GM19463 (cell line): ENCODE data around the gene GAMT.
"Not testable (repeated sequence)": the region's sequence is repeated elsewhere in the genome, so short reads cannot be mapped to it uniquely, and the experiment has no call there.

Experiments used
- ATAC-seq: cut with Tn5 transposase; IDR thresholded peaks from one replicate; pipeline ENCODE4 v1.9.1; 2021; ENCODE audit warnings: mild to moderate bottlenecking, moderate library complexity; ENCODE audit not compliant: unreplicated experiment

Gene GAMT

GRCh38 chr19:1420085-1420484 is 18.7 kb upstream of the GAMT start:
- not testable (repeated sequence) for ATAC-seq

GRCh38 chr19:1418951-1419738 is 17.8 kb upstream of the GAMT start:
- ATAC-seq, result no peak

- ATAC-seq, result no peak
Observed at GRCh38 chr19:1418496-1418775, 17.1 kb upstream of the GAMT start.

- ATAC-seq, result no peak
Observed at GRCh38 chr19:1417681-1418495, 16.5 kb upstream of the GAMT start.

- ATAC-seq, result no peak
Observed at GRCh38 chr19:1417145-1417544, 15.8 kb upstream of the GAMT start.

- no peak for ATAC-seq
Observed at GRCh38 chr19:1416014-1416841, 14.9 kb upstream of the GAMT start.

- no peak for ATAC-seq
Observed at GRCh38 chr19:1412995-1413800, 11.9 kb upstream of the GAMT start.

GRCh38 chr19:1412323-1412923 is 11.1 kb upstream of the GAMT start:
- ATAC-seq, result no peak

GRCh38 chr19:1411255-1412191 is 10.2 kb upstream of the GAMT start:
- ATAC-seq, result no peak

- ATAC-seq, result no peak
Observed at GRCh38 chr19:1410789-1411188, 9.4 kb upstream of the GAMT start.

GRCh38 chr19:1410136-1410786 is 8.9 kb upstream of the GAMT start:
- no peak for ATAC-seq

GRCh38 chr19:1409204-1410005 is 8.1 kb upstream of the GAMT start:
- no peak for ATAC-seq

GRCh38 chr19:1408300-1409203 is 7.2 kb upstream of the GAMT start:
- ATAC-seq, result no peak

- ATAC-seq, result peak; percentile 11
Observed at GRCh38 chr19:1407528-1408299, 6.4 kb upstream of the GAMT start, which contains the start of gene DAZAP1. DAZAP1 (plus strand) TSS chr19:1407586; CDS start chr19:1407774, 188 bp downstream.

- peak; percentile 77 for ATAC-seq
Observed at GRCh38 chr19:1406774-1407527, 5.6 kb upstream of the GAMT start.
